Panc1 (cell line): ENCODE measurements around the gene TBCC. TPM values are rescaled to one million over a fixed set of nuclear protein-coding genes. Genes with fewer than 3 reads are reported as not detected.

Experiments used
- ATAC-seq: fragments of 200-7000 bp; cut with Tn5 transposase; 2 replicates; pipeline ENCODE4 v1.9.1; 2020; ENCODE audit warnings: mild to moderate bottlenecking, moderate library complexity
- BruUV-seq: library from RNA; stranded (reverse); fragments of 400-500 nt; replicated peaks from 2 replicates; lab custom pipeline; 2021; lab: Mats Ljungman, UMichigan
- CTCF ChIA-PET: fragments of 300-600 bp; sonication (Branson Sonifier 250); formaldehyde crosslinking; loops from one replicate; lab custom pipeline; 2022; ENCODE audit warnings: antibody characterized with exemption; lab: Charles Lee
- POLR2A ChIA-PET: fragments of 300-600 bp; sonication (Branson Sonifier 250); formaldehyde crosslinking; loops from one replicate; lab custom pipeline; 2022; ENCODE audit warnings: antibody characterized with exemption; lab: Charles Lee
- DNase-seq: peaks from one replicate; pipeline ENCODE4 v3.0.0-alpha.2; 2010; ENCODE audit warnings: low read depth, low spot score
- H3K27ac ChIP-seq: 2 replicates; pipeline ENCODE4 v1.5.1; 2011; ENCODE audit warnings: mild to moderate bottlenecking, low read length, inconsistent platforms
- H3K27me3 ChIP-seq: fragments of 200-500 bp; sonication (Bioruptor generic); 2 replicates; pipeline ENCODE4 v1.6.0; 2014; ENCODE audit warnings: low read length, inconsistent platforms; ENCODE audit not compliant: control insufficient read depth, insufficient read depth
- H3K36me3 ChIP-seq: fragments of 200-500 bp; sonication (Bioruptor generic); 2 replicates; pipeline ENCODE4 v1.5.1; 2014; ENCODE audit warnings: inconsistent platforms, mild to moderate bottlenecking, low read length, moderate library complexity; ENCODE audit not compliant: control insufficient read depth, insufficient read depth
- H3K4me1 ChIP-seq: 2 replicates; pipeline ENCODE4 v1.5.1; 2011; ENCODE audit warnings: inconsistent platforms, mild to moderate bottlenecking, low read length, moderate library complexity; ENCODE audit not compliant: control insufficient read depth, insufficient read depth
- H3K4me3 ChIP-seq, 2 experiments: 2 replicates each; pipeline ENCODE4 v1.5.1; 2011 to 2012; ENCODE audit warnings: low read depth in 2 of 2, low read length in 2 of 2, mild to moderate bottlenecking in 2 of 2, inconsistent platforms in 1 of 2, moderate library complexity in 1 of 2
- H3K9me3 ChIP-seq: fragments of 200-500 bp; sonication (Bioruptor generic); 2 replicates; pipeline ENCODE4 v1.5.1; 2014; ENCODE audit warnings: low read depth, mild to moderate bottlenecking, inconsistent platforms, low read length, moderate library complexity; ENCODE audit not compliant: control insufficient read depth, insufficient read depth
- CTCF ChIP-seq: fragments of 450-650 bp; IDR thresholded peaks from 2 replicates; pipeline ENCODE4 v1.5.1; 2017; ENCODE audit warnings: mild to moderate bottlenecking
- POLR2AphosphoS5 ChIP-seq: IDR thresholded peaks from 2 replicates; pipeline ENCODE4 v1.6.1; 2012; ENCODE audit warnings: mild to moderate bottlenecking, low read depth, low read length, moderate library complexity
- REST ChIP-seq, 2 experiments: IDR thresholded peaks; 2 replicates each; pipeline ENCODE4 v1.6.1; 2011 to 2012; ENCODE audit warnings: low read depth in 2 of 2, control low read depth in 1 of 2, low read length in 1 of 2, mild to moderate bottlenecking in 1 of 2, moderate library complexity in 1 of 2; ENCODE audit not compliant: insufficient read depth in 1 of 2
- SIN3A ChIP-seq: IDR thresholded peaks from 2 replicates; pipeline ENCODE4 v1.6.1; 2012; ENCODE audit warnings: low read depth, mild to moderate bottlenecking, low read length, moderate library complexity, borderline replicate concordance; ENCODE audit not compliant: insufficient read depth
- TCF7L2 ChIP-seq: IDR thresholded peaks from 2 replicates; pipeline ENCODE4 v1.6.1; 2011; ENCODE audit warnings: mild to moderate bottlenecking, low read depth, low read length, inconsistent platforms
- in situ Hi-C: cut with HindIII; loops from 2 replicates; pipeline ENCODE4 v1.10.0; 2016; ENCODE audit warnings: low sequenced_read_pairs, low pct_unique_long_range_greater_than_20kb
- intact Hi-C: fragments of 100-400 bp; cut with micrococcal nuclease; formaldehyde crosslinking; loops from one replicate; pipeline ENCODE4 v1.10.0; 2022; ENCODE audit not compliant: unreplicated experiment
- total RNA-seq: library from RNA; stranded (reverse); gene quantifications from one replicate; pipeline ENCODE4 v1.2.1, GENCODE V29; 2021; ENCODE audit not compliant: unreplicated experiment

The TBCC gene
- total RNA-seq, 1 experiment from 2014 or later: 25.7 TPM

GRCh38 chr6:42740725-42741124 is 5.2 kb downstream of the TBCC start:
- POLR2A ChIA-PET: no interaction called here
- no peak for DNase-seq
- in situ Hi-C loops: no loop called here
- intact Hi-C loops: loop anchor here (10.0 kb wide), 1 partner anchor 404 kb away; no protein-coding TSS in a partner anchor
- Histone ChIP-seq H3K27me3 (no peaks in the 10 kb centered on the region), H3K36me3 (no peaks in the 10 kb centered on the region; the same call in 1 of the 2 replicates), H3K4me1 (peaks cover 4% of the 10 kb centered on the region; the same call in 1 of the 2 replicates), H3K4me3 (no peak overlapping the region), H3K27ac (no peak overlapping the region), H3K9me3 (no peaks in the 10 kb centered on the region)
- BruUV-seq: no TSS peak
- no peak for TF ChIP-seq TCF7L2
- TF ChIP-seq SIN3A: no peak
- TF ChIP-seq REST (IDR thresholded peaks at IDR 0.05; ENCODE audit: insufficient read depth in 1 of 2, low read depth in 2 of 2, low read length in 1 of 2): no peak
- TF ChIP-seq POLR2AphosphoS5: no peak
- TF ChIP-seq CTCF: no peak
- CTCF ChIA-PET: no interaction called here
- ATAC-seq: no peak

- ChIA-PET POLR2A (interaction anchor here (0.5 to 0.6 kb wide), 2 partner anchors 157 to 386 kb away, joined by 3 read pairs; no protein-coding TSS in a partner anchor), CTCF (no interaction called here)
- no TSS peak for BruUV-seq
These were observed 9.9 kb downstream of the TBCC start for GRCh38 chr6:42735976-42736375.

More at GRCh38 chr6:42735976-42736375, 9.9 kb downstream of the TBCC start:
- Histone ChIP-seq H3K4me3 (no peak overlapping the region), H3K27ac (no peak overlapping the region), H3K36me3 (no peaks in the 10 kb centered on the region), H3K27me3 (no peaks in the 10 kb centered on the region), H3K4me1 (no peaks in the 10 kb centered on the region), H3K9me3 (no peaks in the 10 kb centered on the region)
- DNase-seq (no peak), ATAC-seq (no peak)
- in situ Hi-C loops: no loop called here
- intact Hi-C loops: no loop called here
- TF ChIP-seq POLR2AphosphoS5 (no peak), TCF7L2 (no peak), REST (IDR thresholded peaks at IDR 0.05; ENCODE audit: insufficient read depth in 1 of 2, low read depth in 2 of 2, low read length in 1 of 2) (no peak), SIN3A (no peak), CTCF (no peak)
